K562 (cell line): Measurements from ENCODE around the gene TBC1D5. TPM values are rescaled to one million over a fixed set of nuclear protein-coding genes. Genes with fewer than 3 reads are reported as not detected.

Experiments
- CREM ChIP-seq: IDR thresholded peaks from 2 replicates; pipeline ENCODE4 v1.6.1; 2014; ENCODE audit warnings: antibody characterized with exemption, low read depth
- HINFP ChIP-seq: fragments of 450-650 bp; conservative IDR thresholded peaks from 2 replicates; pipeline ENCODE4 v1.6.1; 2016; ENCODE audit warnings: missing genetic modification characterization, low read depth, mild to moderate bottlenecking, control low read depth, missing compliant biosample characterization
- NKRF ChIP-seq: fragments of 450-650 bp; IDR thresholded peaks from 2 replicates; pipeline ENCODE4 v1.6.1; 2016; ENCODE audit warnings: borderline replicate concordance
- NR2F6 ChIP-seq: fragments of 450-650 bp; formaldehyde crosslinking; IDR thresholded peaks from 2 replicates; pipeline ENCODE4 v1.4.0; 2020; ENCODE audit warnings: mild to moderate bottlenecking
- REST ChIP-seq, 2 experiments: fragments of 450-650 bp; formaldehyde crosslinking in 1 of 2; IDR thresholded peaks; 2 replicates each; pipeline versions ENCODE4 v1.4.0 to v1.6.1; 2014 to 2020; ENCODE audit warnings: mild to moderate bottlenecking in 2 of 2, borderline replicate concordance in 1 of 2, low read depth in 1 of 2
- THAP7 ChIP-seq: fragments of 250-450 bp; sonication (Bioruptor Pico); IDR thresholded peaks from 2 replicates; pipeline ENCODE4 v1.5.0; 2021
- UBTF ChIP-seq, 2 experiments: IDR thresholded peaks; 2 replicates each; pipeline ENCODE4 v1.6.1; 2012; ENCODE audit warnings: improper control_type of control experiment in 2 of 2, low read depth in 2 of 2, low read length in 2 of 2, borderline replicate concordance in 1 of 2
- ZBTB1 ChIP-seq: sonication (generic); formaldehyde crosslinking; IDR thresholded peaks from 2 replicates; pipeline ENCODE4 v1.8.1; 2023; ENCODE audit warnings: missing genetic modification reagents, low read depth, mild to moderate bottlenecking, borderline replicate concordance
- ZFP36 ChIP-seq: fragments of 150-350 bp; IDR thresholded peaks from 2 replicates; pipeline ENCODE4 v1.6.1; 2018; ENCODE audit warnings: low read length, low read depth; ENCODE audit not compliant: partially characterized antibody
- polyA plus RNA-seq, 8 experiments: library from polyadenylated mRNA; depleted of rRNA in 4 of 8; stranded (reverse) in 5 of 8; unstranded in 3 of 8; fragments of >200 nt; fragmentation: Nextera tagmentation in 2 of 8; fragmentation: Illumina TruSeq in 1 of 8; extraction: Ambion mirVana in 2 of 8; extraction: Trizol in 1 of 8; gene quantifications; 2 replicates each; pipeline versions ENCODE4 v1.2.1 to v1.2.3, GENCODE V29; 2011 to 2014; ENCODE audit warnings: inconsistent platforms in 1 of 8, missing spikeins in 1 of 8
- total RNA-seq, 7 experiments: library from RNA; depleted of rRNA in 6 of 7; stranded (reverse); fragments of >200 nt in 6 of 7; fragmentation: Illumina TruSeq in 2 of 7; extraction: Trizol in 2 of 7; gene quantifications; 2 replicates each; pipeline versions ENCODE4 v1.2.1 to v1.2.3, GENCODE V29; 2011 to 2021; ENCODE audit warnings: low replicate concordance in 1 of 7

TBC1D5 gene
- total and polyA plus RNA-seq, 9 of the 15 experiments (the other 6 are each of a cell fraction or from before 2014, with no cell fraction given) = 2.9 to 38.1 (median 25.6) TPM

- peak; percentile 89 for TF ChIP-seq REST (IDR thresholded peaks at IDR 0.05; ENCODE audit: borderline replicate concordance)
- peak; percentile 63 for TF ChIP-seq REST (CRISPR knock-in tag; IDR thresholded peaks at IDR 0.05; ENCODE audit: low read depth)
- TF ChIP-seq THAP7 (CRISPR knock-in tag) = peak; percentile 85; the same call in 1 of the 2 replicates
- peak; percentile 99 for TF ChIP-seq HINFP
- TF ChIP-seq ZFP36 = peak; percentile 34
- peak; percentile 43 for TF ChIP-seq ZBTB1 (CRISPR knock-in tag)
- peak; percentile 66 for TF ChIP-seq NKRF
- TF ChIP-seq NR2F6 (CRISPR knock-in tag) = 0 out of 2 replicates have a peak, but pooled peaks have one; percentile 46
- TF ChIP-seq UBTF (IDR thresholded peaks at IDR 0.05; ENCODE audit: borderline replicate concordance in 1 of 2, low read depth in 2 of 2, low read length in 2 of 2) = peak; percentile 41 to 90; a peak in 2 of 4 replicates
- TF ChIP-seq CREM = 0 out of 2 replicates have a peak, but pooled peaks have one; percentile 46
Measured at GRCh38 chr3:17742102-17742879, at the start of gene TBC1D5 (continued).
